ENCODE measurements around the gene MRPS35. TPM values are rescaled to one million over a fixed set of nuclear protein-coding genes. Genes with fewer than 3 reads are reported as not detected.
A peak's percentile ranks its signal among the peaks of the same experiment; 100 is the strongest.

The MRPS35 gene
- total RNA-seq, 1 donor from 2014 or later: 30.0 TPM

DNA sequence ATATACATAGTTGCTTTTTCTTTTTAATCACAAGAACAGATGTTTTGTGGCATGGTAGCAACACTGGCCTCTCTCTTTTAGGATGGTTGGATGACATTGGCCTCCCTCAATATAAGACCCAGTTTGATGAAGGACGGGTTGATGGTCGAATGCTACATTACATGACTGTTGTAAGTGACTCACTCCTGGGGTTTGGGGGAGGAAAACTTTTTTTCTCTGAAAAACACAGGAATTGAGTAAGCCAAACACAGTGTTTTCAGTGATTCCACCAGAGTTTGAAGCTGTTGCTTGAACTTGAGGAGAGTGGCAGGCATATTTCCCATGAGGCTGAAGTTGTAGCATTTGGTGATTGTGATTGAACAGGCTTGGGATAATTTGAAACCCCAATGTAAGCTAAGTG lies 28.1 kb upstream of the MRPS35 start:
- DNase-seq (ENCODE audit: low spot score): no peak
- Mint-ChIP-seq H3K4me1 (ENCODE audit: unreplicated experiment) (no peaks in the 10 kb centered on the region), H3K36me3 (ENCODE audit: low read depth, unreplicated experiment) (peaks cover 46% of the 10 kb centered on the region), H3K4me3 (ENCODE audit: unreplicated experiment) (no peak overlapping the region), H3K27me3 (ENCODE audit: unreplicated experiment) (peaks cover 2% of the 10 kb centered on the region), H3K9me3 (ENCODE audit: unreplicated experiment) (no peaks in the 10 kb centered on the region), H3K27ac (ENCODE audit: unreplicated experiment) (no peak overlapping the region)
- TF ChIP-seq, protein P1, sequence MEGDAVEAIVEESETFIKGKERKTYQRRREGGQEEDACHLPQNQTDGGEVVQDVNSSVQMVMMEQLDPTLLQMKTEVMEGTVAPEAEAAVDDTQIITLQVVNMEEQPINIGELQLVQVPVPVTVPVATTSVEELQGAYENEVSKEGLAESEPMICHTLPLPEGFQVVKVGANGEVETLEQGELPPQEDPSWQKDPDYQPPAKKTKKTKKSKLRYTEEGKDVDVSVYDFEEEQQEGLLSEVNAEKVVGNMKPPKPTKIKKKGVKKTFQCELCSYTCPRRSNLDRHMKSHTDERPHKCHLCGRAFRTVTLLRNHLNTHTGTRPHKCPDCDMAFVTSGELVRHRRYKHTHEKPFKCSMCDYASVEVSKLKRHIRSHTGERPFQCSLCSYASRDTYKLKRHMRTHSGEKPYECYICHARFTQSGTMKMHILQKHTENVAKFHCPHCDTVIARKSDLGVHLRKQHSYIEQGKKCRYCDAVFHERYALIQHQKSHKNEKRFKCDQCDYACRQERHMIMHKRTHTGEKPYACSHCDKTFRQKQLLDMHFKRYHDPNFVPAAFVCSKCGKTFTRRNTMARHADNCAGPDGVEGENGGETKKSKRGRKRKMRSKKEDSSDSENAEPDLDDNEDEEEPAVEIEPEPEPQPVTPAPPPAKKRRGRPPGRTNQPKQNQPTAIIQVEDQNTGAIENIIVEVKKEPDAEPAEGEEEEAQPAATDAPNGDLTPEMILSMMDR (IDR thresholded peaks at IDR 0.05; ENCODE audit: unreplicated experiment): no peak

DNA sequence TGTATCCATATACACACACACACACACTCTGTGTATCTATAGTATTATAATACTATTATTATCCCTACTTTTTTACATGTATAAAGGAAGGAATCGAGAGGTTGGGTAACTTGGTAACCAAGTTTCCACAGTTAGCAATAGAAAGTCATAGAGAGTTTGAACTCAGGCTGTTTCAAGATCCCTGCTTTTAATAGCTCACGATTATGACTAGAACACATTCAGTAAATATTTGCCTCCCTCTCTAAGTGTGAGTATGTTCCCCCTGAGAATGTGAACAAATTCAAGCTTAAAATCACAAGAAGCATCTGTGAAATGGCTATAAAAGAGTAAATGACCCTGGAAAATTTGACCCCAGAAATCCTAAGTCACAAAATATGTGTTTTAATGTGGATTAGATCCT lies 25.4 kb upstream of the MRPS35 start:
- no peak for DNase-seq (ENCODE audit: low spot score)
- H3K4me1 Mint-ChIP-seq (ENCODE audit: unreplicated experiment): no peaks in the 10 kb centered on the region
- no peaks in the 10 kb centered on the region for H3K9me3 Mint-ChIP-seq (ENCODE audit: unreplicated experiment)
- H3K27ac Mint-ChIP-seq (ENCODE audit: unreplicated experiment): no peak overlapping the region
- no peak overlapping the region for H3K4me3 Mint-ChIP-seq (ENCODE audit: unreplicated experiment)
- H3K27me3 Mint-ChIP-seq (ENCODE audit: unreplicated experiment): no peaks in the 10 kb centered on the region
- TF ChIP-seq, protein P1 (IDR thresholded peaks at IDR 0.05; ENCODE audit: unreplicated experiment): no peak
- peaks cover 41% of the 10 kb centered on the region for H3K36me3 Mint-ChIP-seq (ENCODE audit: low read depth, unreplicated experiment)

DNA sequence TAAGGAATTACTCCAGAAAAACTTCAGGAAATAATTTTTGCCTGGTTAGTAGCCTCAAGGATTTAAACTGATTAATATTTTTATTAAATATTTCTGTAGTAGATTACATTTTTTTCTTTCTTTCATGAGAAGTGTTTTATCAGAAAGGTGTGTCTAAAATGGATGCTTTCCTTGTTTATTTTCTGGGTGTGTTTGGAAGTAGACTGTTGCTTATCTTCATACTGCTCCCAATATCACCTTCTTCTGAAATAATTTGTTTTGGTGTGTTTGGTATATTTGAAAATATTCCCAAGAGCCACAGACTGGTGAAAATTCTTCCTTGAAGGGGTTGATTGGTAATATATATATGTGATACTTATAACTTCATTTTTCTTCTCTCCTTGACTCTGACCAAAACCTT lies 24.5 kb upstream of the MRPS35 start:
- H3K27ac Mint-ChIP-seq (ENCODE audit: unreplicated experiment): no peak overlapping the region
- peaks cover 42% of the 10 kb centered on the region for H3K36me3 Mint-ChIP-seq (ENCODE audit: low read depth, unreplicated experiment)
- peaks cover 2% of the 10 kb centered on the region for H3K27me3 Mint-ChIP-seq (ENCODE audit: unreplicated experiment)
- no peaks in the 10 kb centered on the region for H3K9me3 Mint-ChIP-seq (ENCODE audit: unreplicated experiment)
- no peak for DNase-seq (ENCODE audit: low spot score)
- H3K4me1 Mint-ChIP-seq (ENCODE audit: unreplicated experiment): no peaks in the 10 kb centered on the region
- TF ChIP-seq, protein P1 (IDR thresholded peaks at IDR 0.05; ENCODE audit: unreplicated experiment): no peak
- no peak overlapping the region for H3K4me3 Mint-ChIP-seq (ENCODE audit: unreplicated experiment)

DNA sequence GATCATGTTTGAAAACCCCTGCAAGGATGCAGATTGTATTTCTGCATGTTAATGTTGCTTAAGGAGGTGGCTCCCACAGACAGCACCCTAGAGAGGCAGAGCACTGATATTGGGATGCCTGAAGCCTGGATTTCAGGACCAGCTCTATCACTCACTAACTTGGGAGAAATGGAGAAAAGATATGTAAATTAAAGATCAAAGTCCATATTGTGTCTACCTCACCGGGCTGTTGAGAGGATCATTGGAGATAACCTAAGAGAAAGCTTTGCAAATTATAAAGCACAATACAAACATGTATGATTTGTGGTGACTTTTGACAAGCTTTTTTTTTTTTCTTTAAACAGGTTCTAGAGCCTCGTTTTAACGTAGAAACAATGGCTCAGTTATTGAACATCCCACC lies 22.0 kb upstream of the MRPS35 start:
- H3K4me3 Mint-ChIP-seq (ENCODE audit: unreplicated experiment): peak overlapping the region; percentile 40
- TF ChIP-seq, protein P1 (IDR thresholded peaks at IDR 0.05; ENCODE audit: unreplicated experiment): no peak
- peaks cover 2% of the 10 kb centered on the region for H3K27me3 Mint-ChIP-seq (ENCODE audit: unreplicated experiment)
- DNase-seq (ENCODE audit: low spot score): no peak
- peak overlapping the region; percentile 48 for H3K27ac Mint-ChIP-seq (ENCODE audit: unreplicated experiment)
- peaks cover 51% of the 10 kb centered on the region for H3K36me3 Mint-ChIP-seq (ENCODE audit: low read depth, unreplicated experiment)
- no peaks in the 10 kb centered on the region for H3K4me1 Mint-ChIP-seq (ENCODE audit: unreplicated experiment)
- no peaks in the 10 kb centered on the region for H3K9me3 Mint-ChIP-seq (ENCODE audit: unreplicated experiment)

DNA sequence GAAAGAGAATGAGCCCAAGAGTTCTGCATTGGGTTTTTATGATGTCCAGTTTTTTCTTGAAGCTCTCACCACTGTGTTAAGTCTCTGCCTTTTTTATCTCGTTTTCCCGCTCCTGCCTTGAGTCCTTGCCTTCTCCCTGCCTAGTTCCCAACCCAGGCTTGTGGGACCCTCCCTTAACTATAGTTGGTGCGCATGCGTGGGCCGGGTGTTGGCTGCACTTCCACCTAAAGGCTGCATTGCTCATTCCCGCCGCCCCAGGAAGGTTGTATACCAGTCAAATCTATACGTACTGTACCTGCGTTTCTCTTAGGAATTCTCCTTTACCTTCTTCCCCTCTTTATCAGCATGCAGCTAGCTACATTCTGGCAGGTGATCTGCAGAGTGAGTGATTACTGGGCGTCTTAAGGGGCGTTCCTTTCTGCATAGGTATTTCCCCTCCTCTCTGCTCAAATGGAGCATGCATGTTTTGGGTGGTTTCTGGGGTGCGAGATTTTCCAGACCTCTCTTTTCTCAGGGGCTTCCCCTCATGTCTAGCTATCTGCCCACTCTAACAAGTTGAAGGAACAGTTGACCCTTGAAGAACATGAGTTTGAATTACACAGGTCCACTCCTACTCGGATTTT lies 21.0 kb upstream of the MRPS35 start:
- Mint-ChIP-seq H3K4me1 (ENCODE audit: unreplicated experiment) (no peaks in the 10 kb centered on the region), H3K36me3 (ENCODE audit: low read depth, unreplicated experiment) (peaks cover 56% of the 10 kb centered on the region), H3K4me3 (ENCODE audit: unreplicated experiment) (no peak overlapping the region), H3K27me3 (ENCODE audit: unreplicated experiment) (peaks cover 2% of the 10 kb centered on the region), H3K27ac (ENCODE audit: unreplicated experiment) (no peak overlapping the region), H3K9me3 (ENCODE audit: unreplicated experiment) (no peaks in the 10 kb centered on the region)
- no peak for DNase-seq (ENCODE audit: low spot score)
- TF ChIP-seq, protein P1 (IDR thresholded peaks at IDR 0.05; ENCODE audit: unreplicated experiment): no peak
